H1 (cell line): ENCODE results near the gene KIF5C. TPM values are rescaled to one million over a fixed set of nuclear protein-coding genes. Genes with fewer than 3 reads are reported as not detected.

Experiments
- CTCF ChIA-PET: fragments of 300-600 bp; sonication (Branson Sonifier 250); formaldehyde crosslinking; loops from one replicate; lab custom pipeline; 2021; ENCODE audit not compliant: partially characterized antibody; lab: Charles Lee
- POLR2A ChIA-PET: fragments of 300-600 bp; sonication (Branson Sonifier 250); formaldehyde crosslinking; loops from one replicate; lab custom pipeline; 2021; ENCODE audit warnings: inconsistent platforms; ENCODE audit not compliant: partially characterized antibody; lab: Charles Lee
- DNase-seq, 2 experiments: peaks; one replicate each; pipeline versions ENCODE4 v3.0.0 to v3.0.0-alpha.2; 2010 to 2022; ENCODE audit warnings: low spot score in 2 of 2, low read depth in 1 of 2, mixed read lengths in 1 of 2
- FAIRE-seq: peaks from 2 replicates; lab custom pipeline; 2011; peaks lifted over from hg19 to GRCh38; lab: Jason Lieb, UNC
- H2AFZ ChIP-seq: 2 replicates; pipeline ENCODE4 v1.8.1; 2012; ENCODE audit warnings: low read length, inconsistent platforms
- H2AK5ac ChIP-seq: 2 replicates; pipeline ENCODE4 v1.6.1; 2013; ENCODE audit warnings: low read depth, low read length
- H2BK120ac ChIP-seq: replicated peaks from 2 replicates; pipeline ENCODE3; 2013; ENCODE audit warnings: low read depth, low read length, inconsistent platforms
- H2BK12ac ChIP-seq: 2 replicates; pipeline ENCODE4 v1.6.1; 2013; ENCODE audit warnings: low read depth, low read length
- H2BK15ac ChIP-seq: 2 replicates; pipeline ENCODE4 v1.6.1; 2013; ENCODE audit warnings: low read length
- H2BK20ac ChIP-seq: 2 replicates; pipeline ENCODE4 v1.6.1; 2013; ENCODE audit warnings: low read length
- H2BK5ac ChIP-seq: 2 replicates; pipeline ENCODE4 v1.6.1; 2013; ENCODE audit warnings: low read depth, low read length
- H3K14ac ChIP-seq: 2 replicates; pipeline ENCODE4 v1.6.1; 2013; ENCODE audit warnings: inconsistent platforms; ENCODE audit not compliant: insufficient read length
- H3K18ac ChIP-seq: 2 replicates; pipeline ENCODE4 v1.6.1; 2013; ENCODE audit warnings: low read length; ENCODE audit errors: extremely low read depth
- H3K23ac ChIP-seq: 2 replicates; pipeline ENCODE4 v1.6.1; 2013; ENCODE audit warnings: inconsistent platforms; ENCODE audit not compliant: insufficient read length
- H3K23me2 ChIP-seq: 2 replicates; pipeline ENCODE4 v1.6.1; 2013; ENCODE audit warnings: low read depth, low read length
- H3K27ac ChIP-seq: 2 replicates; pipeline ENCODE4 v1.6.1; 2011; ENCODE audit warnings: low read depth, low read length, inconsistent platforms
- H3K27me3 ChIP-seq, 4 experiments: replicated peaks in 1 of 4; 1 replicate in 1 of 4; 2 replicates in 3 of 4; pipeline versions ENCODE4 v1.6.1 to v1.8.1; 2011 to 2013; ENCODE audit warnings: low read length in 3 of 4, mild to moderate bottlenecking in 3 of 4, inconsistent platforms in 2 of 4, mixed read lengths in 2 of 4, moderate library complexity in 1 of 4; ENCODE audit not compliant: control insufficient read depth in 3 of 4, insufficient read depth in 3 of 4; ENCODE audit errors: extremely low read depth in 1 of 4
- H3K36me3 ChIP-seq, 4 experiments: 2 replicates each; pipeline versions ENCODE4 v1.6.1 to v1.8.1; 2011 to 2013; ENCODE audit warnings: mild to moderate bottlenecking in 4 of 4, low read length in 3 of 4, moderate library complexity in 2 of 4, control low read depth in 1 of 4, inconsistent platforms in 1 of 4; ENCODE audit not compliant: insufficient read depth in 4 of 4, control insufficient read depth in 2 of 4
- H3K4ac ChIP-seq: replicated peaks from 2 replicates; pipeline ENCODE3; 2013; ENCODE audit warnings: low read length, low read depth, mixed read lengths, inconsistent platforms; ENCODE audit not compliant: insufficient read length
- H3K4me1 ChIP-seq, 4 experiments: replicated peaks in 1 of 4; 1 replicate in 1 of 4; 2 replicates in 3 of 4; pipeline versions ENCODE4 v1.6.1 to v1.8.1; 2011 to 2013; ENCODE audit warnings: low read length in 3 of 4, inconsistent platforms in 2 of 4, mixed read lengths in 1 of 4; ENCODE audit not compliant: insufficient read depth in 4 of 4, control insufficient read depth in 3 of 4
- H3K4me2 ChIP-seq, 2 experiments: 2 replicates each; pipeline versions ENCODE4 v1.6.1 to v1.8.1; 2011 to 2013; ENCODE audit warnings: low read depth in 2 of 2, low read length in 2 of 2, control low read depth in 1 of 2, inconsistent platforms in 1 of 2, mild to moderate bottlenecking in 1 of 2; ENCODE audit not compliant: insufficient read depth in 1 of 2
- H3K4me3 ChIP-seq, 4 experiments: fragments of 200-600, 300-600 bp in 1 of 4; sonication (generic), shearing (Covaris generic), sonication (Bioruptor Twin) in 1 of 4; 2 replicates each; pipeline versions ENCODE4 v1.5.1 to v1.8.1; 2011 to 2016; ENCODE audit warnings: low read length in 4 of 4, low read depth in 3 of 4, control low read depth in 2 of 4, inconsistent platforms in 2 of 4, mild to moderate bottlenecking in 2 of 4, mixed read lengths in 1 of 4, moderate library complexity in 1 of 4; ENCODE audit not compliant: insufficient read depth in 2 of 4; ENCODE audit errors: extremely low read depth in 1 of 4
- H3K56ac ChIP-seq: replicated peaks from 2 replicates; pipeline ENCODE3; 2013; ENCODE audit warnings: low read depth, mild to moderate bottlenecking, mixed read lengths, low read length, inconsistent platforms; ENCODE audit not compliant: insufficient read length
- H3K79me1 ChIP-seq: 2 replicates; pipeline ENCODE4 v1.6.1; 2013; ENCODE audit warnings: low read depth, low read length, control low read depth
- H3K79me2 ChIP-seq, 2 experiments: 2 replicates each; pipeline versions ENCODE4 v1.6.1 to v1.8.1; 2012 to 2013; ENCODE audit warnings: low read length in 2 of 2, mild to moderate bottlenecking in 2 of 2, inconsistent platforms in 1 of 2; ENCODE audit not compliant: insufficient read depth in 2 of 2, control insufficient read depth in 1 of 2
- H3K9ac ChIP-seq, 4 experiments: replicated peaks in 1 of 4; 1 replicate in 1 of 4; 2 replicates in 3 of 4; pipeline versions ENCODE4 v1.6.1 to v1.8.1; 2011 to 2013; ENCODE audit warnings: low read depth in 3 of 4, low read length in 3 of 4, control low read depth in 2 of 4, mild to moderate bottlenecking in 2 of 4, moderate library complexity in 2 of 4, inconsistent platforms in 1 of 4; ENCODE audit errors: extremely low read depth in 1 of 4
- H3K9me3 ChIP-seq, 2 experiments: 2 replicates each; pipeline versions ENCODE4 v1.6.1 to v1.8.1; 2012 to 2013; ENCODE audit warnings: mild to moderate bottlenecking in 2 of 2, moderate library complexity in 2 of 2, control low read depth in 1 of 2, inconsistent platforms in 1 of 2, low read depth in 1 of 2, low read length in 1 of 2, mixed read lengths in 1 of 2; ENCODE audit not compliant: insufficient read depth in 2 of 2
- H4K20me1 ChIP-seq, 2 experiments: replicated peaks in 1 of 2; 2 replicates each; pipeline versions ENCODE3 to v1.8.1; 2011 to 2013; ENCODE audit warnings: inconsistent platforms in 2 of 2, low read length in 2 of 2, mild to moderate bottlenecking in 1 of 2; ENCODE audit not compliant: insufficient read depth in 2 of 2, control insufficient read depth in 1 of 2
- H4K5ac ChIP-seq: 2 replicates; pipeline ENCODE4 v1.6.1; 2013; ENCODE audit warnings: low read length, low read depth, mixed read lengths, inconsistent platforms; ENCODE audit not compliant: insufficient read length
- H4K8ac ChIP-seq: 2 replicates; pipeline ENCODE4 v1.8.0; 2013; ENCODE audit warnings: mild to moderate bottlenecking, moderate library complexity, low read length, inconsistent platforms; ENCODE audit not compliant: insufficient read depth; ENCODE audit errors: extremely low read depth
- H4K91ac ChIP-seq: replicated peaks from 2 replicates; pipeline ENCODE3; 2013; ENCODE audit warnings: low read length, mixed read lengths, inconsistent platforms; ENCODE audit not compliant: insufficient read length
- BACH1 ChIP-seq: IDR thresholded peaks from 2 replicates; pipeline ENCODE4 v1.6.1; 2012; ENCODE audit warnings: low read length, improper control_type of control experiment
- CHD2 ChIP-seq: IDR thresholded peaks from 2 replicates; pipeline ENCODE4 v1.6.1; 2012; ENCODE audit warnings: low read length, improper control_type of control experiment
- CTBP2 ChIP-seq: IDR thresholded peaks from 2 replicates; pipeline ENCODE4 v1.7.0; 2011; ENCODE audit warnings: borderline replicate concordance, mild to moderate bottlenecking, moderate library complexity, mixed read lengths, low read length; ENCODE audit not compliant: insufficient read depth, insufficient read length
- EZH2 ChIP-seq: fragments of 200-600 bp; sonication (generic); IDR thresholded peaks from 2 replicates; pipeline ENCODE4 v1.7.1; 2012; ENCODE audit warnings: low read depth, mild to moderate bottlenecking, moderate library complexity, low read length, inconsistent platforms; ENCODE audit not compliant: severe bottlenecking
- JUN ChIP-seq: IDR thresholded peaks from 2 replicates; pipeline ENCODE4 v1.6.1; 2011; ENCODE audit warnings: low read depth, mild to moderate bottlenecking, improper control_type of control experiment, low read length
- JUND ChIP-seq: IDR thresholded peaks from 2 replicates; pipeline ENCODE4 v1.6.1; 2011; ENCODE audit warnings: mild to moderate bottlenecking, improper control_type of control experiment, low read length
- KDM4A ChIP-seq: IDR thresholded peaks from one replicate; pipeline ENCODE4 v1.7.1; 2012; ENCODE audit warnings: low read depth, mild to moderate bottlenecking, moderate library complexity, low read length, inconsistent platforms; ENCODE audit not compliant: severe bottlenecking
- KDM5A ChIP-seq: fragments of 200-600 bp; IDR thresholded peaks from 2 replicates; pipeline ENCODE4 v1.7.1; 2012; ENCODE audit warnings: mild to moderate bottlenecking, low read length, inconsistent platforms, mixed read lengths
- MAFK ChIP-seq: IDR thresholded peaks from 2 replicates; pipeline ENCODE4 v1.6.1; 2012; ENCODE audit warnings: low read depth, mild to moderate bottlenecking, improper control_type of control experiment, low read length
- SIN3A ChIP-seq, 2 experiments: IDR thresholded peaks in 1 of 2; conservative IDR thresholded peaks in 1 of 2; 2 replicates each; pipeline ENCODE4 v1.6.1; 2011 to 2012; ENCODE audit warnings: low read length in 2 of 2, improper control_type of control experiment in 1 of 2, low read depth in 1 of 2, mild to moderate bottlenecking in 1 of 2
- YY1 ChIP-seq: IDR thresholded peaks from 2 replicates; pipeline ENCODE4 v1.6.1; 2011; ENCODE audit warnings: low read depth, mild to moderate bottlenecking, low read length
- WGBS, 2 experiments: shearing (Covaris generic) in 1 of 2; methylation state at CpG; one replicate each; pipeline versions ENCODE4 v1.1.6 to v1.1.7; 2013 to 2015; ENCODE audit warnings: low lambda C conversion rate in 2 of 2, mixed read lengths in 2 of 2, inconsistent platforms in 1 of 2, low coverage in 1 of 2, missing lambda C conversion rate in 1 of 2; ENCODE audit not compliant: insufficient replicate concordance in 2 of 2, insufficient coverage in 1 of 2, insufficient read length in 1 of 2; ENCODE audit errors: extremely low coverage in 1 of 2, missing lambda C conversion rate in 1 of 2; 5-methylcytosine and 5-hydroxymethylcytosine counted together
- polyA plus RNA-seq, 7 experiments: library from polyadenylated mRNA; depleted of rRNA in 3 of 7; stranded (reverse) in 5 of 7; unstranded in 2 of 7; fragments of >200 nt in 5 of 7; fragments of 200-250 nt in 2 of 7; gene quantifications; 1 replicate in 5 of 7; 2 replicates in 1 of 7; 4 replicates in 1 of 7; pipeline versions ENCODE4 v1.2.1 to v1.2.3, GENCODE V29; 2011 to 2013; ENCODE audit warnings: missing spikeins in 2 of 7, mixed read lengths in 2 of 7
- total RNA-seq: library from RNA; stranded (reverse); fragmentation: NEBNext Ultra II Directional; extraction: Animal tissue kit (Norgen Biotek cat#: 25700); gene quantifications from 2 replicates; pipeline ENCODE4 v1.2.1, GENCODE V29; 2021
- TF ChIP-seq, protein P1 (sequence below): IDR thresholded peaks from 2 replicates; pipeline ENCODE4 v1.6.1; 2012; ENCODE audit warnings: low read length, inconsistent platforms

KIF5C gene
- total and polyA plus RNA-seq, 2 of the 8 experiments (the other 6 are each of a cell fraction or from before 2014, with no cell fraction given), result 16.3 to 66.4 TPM

DNA sequence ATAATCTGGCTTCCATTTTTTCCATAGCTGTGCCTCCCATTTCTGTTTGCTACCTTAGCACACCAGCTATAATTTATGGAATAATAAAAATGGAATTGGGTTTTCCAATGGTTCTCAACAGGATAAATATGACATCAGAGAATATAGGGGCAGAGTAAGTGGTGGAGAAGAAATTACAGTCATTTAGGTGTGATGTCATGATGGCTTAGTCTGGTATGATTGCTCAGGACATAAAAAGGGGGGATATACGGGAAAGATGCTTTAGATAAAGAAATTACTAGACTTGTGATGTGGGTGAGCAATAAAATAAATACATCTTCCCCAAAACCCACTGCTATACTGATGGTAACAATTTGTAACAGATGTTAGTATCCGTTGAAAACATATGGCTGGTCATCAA, 21.6 kb upstream of the KIF5C start:
- CTCF ChIA-PET, result interaction anchor here (1.4 to 1.9 kb wide), 4 partner anchors 11 to 121 kb away, joined by 3 to 6 read pairs (median 4); no protein-coding TSS in a partner anchor
- 87% methylated on average over 2 of the region's 2 CpGs; no CpG with 5 or more reads in 1 of the 2 experiments for WGBS, 2 experiments
- no peak for TF ChIP-seq EZH2
- no peak for TF ChIP-seq CTBP2
- no peak for TF ChIP-seq JUN
- TF ChIP-seq JUND, result no peak
- no peak for TF ChIP-seq YY1
- TF ChIP-seq, protein P1, sequence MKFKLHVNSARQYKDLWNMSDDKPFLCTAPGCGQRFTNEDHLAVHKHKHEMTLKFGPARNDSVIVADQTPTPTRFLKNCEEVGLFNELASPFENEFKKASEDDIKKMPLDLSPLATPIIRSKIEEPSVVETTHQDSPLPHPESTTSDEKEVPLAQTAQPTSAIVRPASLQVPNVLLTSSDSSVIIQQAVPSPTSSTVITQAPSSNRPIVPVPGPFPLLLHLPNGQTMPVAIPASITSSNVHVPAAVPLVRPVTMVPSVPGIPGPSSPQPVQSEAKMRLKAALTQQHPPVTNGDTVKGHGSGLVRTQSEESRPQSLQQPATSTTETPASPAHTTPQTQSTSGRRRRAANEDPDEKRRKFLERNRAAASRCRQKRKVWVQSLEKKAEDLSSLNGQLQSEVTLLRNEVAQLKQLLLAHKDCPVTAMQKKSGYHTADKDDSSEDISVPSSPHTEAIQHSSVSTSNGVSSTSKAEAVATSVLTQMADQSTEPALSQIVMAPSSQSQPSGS, result no peak
- no peak for TF ChIP-seq KDM5A
- no peak for TF ChIP-seq SIN3A (conservative IDR thresholded peaks at IDR 0.05 in 1 of 2, IDR thresholded peaks at IDR 0.05 in 1 of 2; ENCODE audit: low read depth in 1 of 2, low read length in 2 of 2)
- TF ChIP-seq MAFK, result no peak
- no peak for TF ChIP-seq KDM4A
- TF ChIP-seq CHD2, result no peak
- no peak for TF ChIP-seq BACH1

More for the DNA sequence above, 21.6 kb upstream of the KIF5C start:
- Histone ChIP-seq H3K23me2 (no peaks in the 10 kb centered on the region), H4K5ac (no peak overlapping the region), H3K27ac (no peak overlapping the region), H3K4ac (no peak overlapping the region), H3K56ac (no peak overlapping the region), H3K9me3 (no peaks in the 10 kb centered on the region), H3K27me3 (no peaks in the 10 kb centered on the region), H3K23ac (no peak overlapping the region), H4K8ac (no peak overlapping the region), H2BK20ac (no peak overlapping the region), H3K4me1 (no peaks in the 10 kb centered on the region), H3K4me2 (no peak overlapping the region), H2BK5ac (no peak overlapping the region), H3K36me3 (no peaks in the 10 kb centered on the region), H3K9ac (no peak overlapping the region), H4K91ac (no peak overlapping the region), H2BK12ac (no peak overlapping the region), H3K79me1 (no peaks in the 10 kb centered on the region), H2AFZ (no peak overlapping the region), H3K79me2 (no peaks in the 10 kb centered on the region), H4K20me1 (no peaks in the 10 kb centered on the region), H2BK120ac (no peak overlapping the region), H3K14ac (no peak overlapping the region), H3K4me3 (no peak overlapping the region), H3K18ac (no peak overlapping the region), H2AK5ac (no peak overlapping the region), H2BK15ac (no peak overlapping the region)
- DNase-seq (no peak), FAIRE-seq (no peak)
- POLR2A ChIA-PET, result interaction anchor here (1.1 kb wide), 1 partner anchor 13 kb away, joined by 3 read pairs; no protein-coding TSS in a partner anchor
